HepG2 (cell line): Measurements from ENCODE around the gene ATP13A1. TPM values are rescaled to one million over a fixed set of nuclear protein-coding genes. Genes with fewer than 3 reads are reported as not detected.

ENCODE experiments used
- ARHGAP35 ChIP-seq: sonication (generic); formaldehyde crosslinking; IDR thresholded peaks from 2 replicates; pipeline ENCODE4 v1.9.0; 2022; ENCODE audit warnings: mild to moderate bottlenecking, inconsistent platforms, moderate library complexity, missing genetic modification reagents, borderline replicate concordance
- DMAP1 ChIP-seq: IDR thresholded peaks from 2 replicates; pipeline ENCODE4 v1.6.1; 2016
- ISL2 ChIP-seq: sonication (generic); formaldehyde crosslinking; IDR thresholded peaks from 2 replicates; pipeline ENCODE4 v1.5.0; 2020; ENCODE audit warnings: missing genetic modification reagents
- KLF13 ChIP-seq: sonication (generic); formaldehyde crosslinking; IDR thresholded peaks from 2 replicates; pipeline ENCODE4 v1.4.0; 2020; ENCODE audit warnings: mild to moderate bottlenecking, missing genetic modification reagents
- KMT2B ChIP-seq: IDR thresholded peaks from 2 replicates; pipeline ENCODE4 v1.6.1; 2016; ENCODE audit warnings: missing genetic modification reagents, missing compliant biosample characterization
- PHF20 ChIP-seq: sonication (generic); formaldehyde crosslinking; IDR thresholded peaks from 2 replicates; pipeline ENCODE4 v1.5.0; 2020; ENCODE audit warnings: mild to moderate bottlenecking, missing genetic modification reagents
- PRMT3 ChIP-seq: sonication (generic); formaldehyde crosslinking; IDR thresholded peaks from 2 replicates; pipeline ENCODE4 v1.8.1; 2022; ENCODE audit warnings: low read depth, mild to moderate bottlenecking, moderate library complexity, missing genetic modification reagents, borderline replicate concordance
- WIZ ChIP-seq: sonication (generic); formaldehyde crosslinking; IDR thresholded peaks from 2 replicates; pipeline ENCODE4 v1.5.1; 2020; ENCODE audit warnings: mild to moderate bottlenecking, missing genetic modification reagents
- ZFP90 ChIP-seq: sonication (generic); formaldehyde crosslinking; IDR thresholded peaks from 2 replicates; pipeline ENCODE4 v1.8.0; 2022; ENCODE audit warnings: missing genetic modification reagents, mild to moderate bottlenecking, inconsistent platforms, borderline replicate concordance
- ZKSCAN1 ChIP-seq: fragments of 150-350 bp; IDR thresholded peaks from 2 replicates; pipeline ENCODE4 v1.6.1; 2014; ENCODE audit warnings: low read length
- ZNF160 ChIP-seq: sonication (generic); formaldehyde crosslinking; IDR thresholded peaks from 2 replicates; pipeline ENCODE4 v1.8.0; 2022; ENCODE audit warnings: mild to moderate bottlenecking, inconsistent platforms, missing genetic modification reagents
- ZNF235 ChIP-seq: sonication (generic); formaldehyde crosslinking; IDR thresholded peaks from 2 replicates; pipeline ENCODE4 v1.8.1; 2023; ENCODE audit warnings: mild to moderate bottlenecking, missing genetic modification reagents, borderline replicate concordance
- ZNF335 ChIP-seq: sonication (generic); formaldehyde crosslinking; IDR thresholded peaks from 2 replicates; pipeline ENCODE4 v1.4.0; 2020; ENCODE audit warnings: missing genetic modification reagents
- ZNF337 ChIP-seq: sonication (generic); formaldehyde crosslinking; IDR thresholded peaks from 2 replicates; pipeline ENCODE4 v1.5.1; 2020; ENCODE audit warnings: missing genetic modification reagents, low read depth, mild to moderate bottlenecking, borderline replicate concordance
- ZNF781 ChIP-seq: sonication (generic); formaldehyde crosslinking; IDR thresholded peaks from 2 replicates; pipeline ENCODE4 v1.5.1; 2020; ENCODE audit warnings: borderline replicate concordance, mild to moderate bottlenecking, missing genetic modification reagents; ENCODE audit errors: not compliant biosample characterization
- ZNF792 ChIP-seq: IDR thresholded peaks from 2 replicates; pipeline ENCODE4 v1.6.1; 2016
- ZNF883 ChIP-seq: sonication (generic); formaldehyde crosslinking; IDR thresholded peaks from 2 replicates; pipeline ENCODE4 v1.5.1; 2020; ENCODE audit warnings: mild to moderate bottlenecking, missing genetic modification reagents; ENCODE audit errors: not compliant biosample characterization
- polyA plus RNA-seq, 8 experiments: library from polyadenylated mRNA; depleted of rRNA in 3 of 8; stranded (reverse) in 7 of 8; unstranded in 1 of 8; fragments of >200 nt; fragmentation: Illumina TruSeq in 4 of 8; extraction: Trizol in 4 of 8; gene quantifications; 2 replicates each; pipeline versions ENCODE4 v1.2.1 to v1.2.3, GENCODE V29; 2011 to 2016; ENCODE audit warnings: low read depth in 4 of 8, missing spikeins in 1 of 8, mixed read lengths in 1 of 8; ENCODE audit not compliant: insufficient read depth in 1 of 8
- total RNA-seq, 5 experiments: library from RNA; depleted of rRNA; stranded (reverse); fragments of >200 nt; fragmentation: Illumina TruSeq; extraction: Trizol; gene quantifications; 2 replicates each; pipeline ENCODE4 v1.2.3, GENCODE V29; 2016; ENCODE audit warnings: low read depth in 1 of 5
- TF ChIP-seq, protein P1 (sequence below): sonication (generic); formaldehyde crosslinking; IDR thresholded peaks from 2 replicates; pipeline ENCODE4 v1.8.1; 2023; ENCODE audit warnings: mild to moderate bottlenecking, missing genetic modification reagents, borderline replicate concordance
- TF ChIP-seq, protein P2 (sequence below): sonication (generic); formaldehyde crosslinking; IDR thresholded peaks from 2 replicates; pipeline ENCODE4 v1.5.0; 2020; ENCODE audit warnings: missing genetic modification reagents
- TF ChIP-seq, protein P3 (sequence below): sonication (generic); formaldehyde crosslinking; IDR thresholded peaks from 2 replicates; pipeline ENCODE4 v1.5.0; 2020; ENCODE audit warnings: missing genetic modification reagents
- TF ChIP-seq, protein P4 (sequence below): sonication (generic); formaldehyde crosslinking; IDR thresholded peaks from 2 replicates; pipeline ENCODE4 v1.4.0; 2020; ENCODE audit warnings: missing genetic modification reagents
- TF ChIP-seq, protein P5 (sequence below): sonication (generic); formaldehyde crosslinking; conservative IDR thresholded peaks from 2 replicates; pipeline ENCODE4 v1.4.0; 2020; ENCODE audit warnings: missing genetic modification reagents
- TF ChIP-seq, protein P6 (sequence below): sonication (generic); formaldehyde crosslinking; IDR thresholded peaks from 2 replicates; pipeline ENCODE4 v1.4.0; 2020; ENCODE audit warnings: mild to moderate bottlenecking, missing genetic modification reagents
- TF ChIP-seq, protein P7 (sequence below): sonication (generic); formaldehyde crosslinking; IDR thresholded peaks from 2 replicates; pipeline ENCODE4 v1.8.1; 2023; ENCODE audit warnings: missing genetic modification reagents, mild to moderate bottlenecking, borderline replicate concordance

Gene ATP13A1
- total and polyA plus RNA-seq, 2 of the 13 experiments (the other 11 are each of a cell fraction or from before 2014, with no cell fraction given): 23.2 to 41.7 TPM

DNA sequence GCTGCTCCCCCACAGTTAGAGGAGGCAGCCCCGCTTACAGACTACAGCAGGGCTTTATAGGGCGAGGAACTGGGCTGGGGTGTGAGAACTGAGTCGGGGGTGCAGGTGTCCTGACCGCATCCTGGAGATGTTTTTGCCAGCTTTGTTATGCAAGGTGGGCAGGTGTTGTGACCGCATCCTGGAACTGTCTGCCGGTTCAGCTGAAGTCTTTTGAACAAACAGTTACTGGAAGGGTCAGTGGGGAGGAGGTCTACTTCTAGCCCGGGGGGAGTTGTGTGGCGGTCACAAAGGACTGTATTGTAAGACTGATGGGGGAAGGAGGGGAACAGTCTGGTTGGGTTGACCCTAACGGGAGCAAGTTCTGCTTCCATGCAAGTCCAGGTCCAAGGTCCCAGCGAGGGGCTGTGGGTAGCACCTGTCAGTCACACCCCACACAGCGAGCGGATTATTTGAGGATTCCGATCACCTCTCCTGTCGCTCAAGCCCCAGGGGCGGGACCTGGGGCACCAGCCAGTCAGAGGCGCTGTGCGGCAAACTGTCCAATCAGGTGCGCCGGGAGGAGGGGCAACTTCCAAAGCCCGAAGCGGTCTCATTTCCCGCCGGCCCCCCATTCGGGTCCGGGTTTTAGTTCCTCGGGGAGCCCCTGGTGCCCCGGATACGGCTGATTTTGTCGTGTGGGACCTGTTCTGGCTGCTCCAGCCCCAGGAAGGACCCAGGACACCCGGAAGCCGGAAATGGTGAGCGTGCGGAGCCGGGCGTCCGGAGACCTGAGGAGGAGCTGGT is 4.9 kb upstream of the ATP13A1 start, which contains the start of gene ZNF101 (continued):
- TF ChIP-seq ISL2 (CRISPR knock-in tag) (peak; percentile 62; the same call in 1 of the 2 replicates), ZFP90 (CRISPR knock-in tag) (peak; percentile 76), PRMT3 (CRISPR knock-in tag) (no peak), ZNF337 (CRISPR knock-in tag) (no peak), WIZ (CRISPR knock-in tag) (no peak), ZKSCAN1 (no peak), DMAP1 (peak; percentile 70), ZNF781 (no peak), ZNF335 (CRISPR knock-in tag) (no peak), ZNF235 (CRISPR knock-in tag) (peak; percentile 87; the same call in 1 of the 2 replicates), ZNF883 (CRISPR knock-in tag) (no peak), ARHGAP35 (CRISPR knock-in tag) (no peak; the same call in 1 of the 2 replicates), PHF20 (CRISPR knock-in tag) (peak; percentile 32), ZNF792 (no peak; the same call in 1 of the 2 replicates), ZNF160 (CRISPR knock-in tag) (no peak; the same call in 1 of the 2 replicates), KLF13 (CRISPR knock-in tag) (no peak), KMT2B (CRISPR knock-in tag) (no peak)
- TF ChIP-seq, protein P1, sequence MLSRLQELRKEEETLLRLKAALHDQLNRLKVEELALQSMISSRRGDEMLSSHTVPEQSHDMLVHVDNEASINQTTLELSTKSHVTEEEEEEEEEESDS (CRISPR knock-in tag): no peak
- TF ChIP-seq, protein P2, sequence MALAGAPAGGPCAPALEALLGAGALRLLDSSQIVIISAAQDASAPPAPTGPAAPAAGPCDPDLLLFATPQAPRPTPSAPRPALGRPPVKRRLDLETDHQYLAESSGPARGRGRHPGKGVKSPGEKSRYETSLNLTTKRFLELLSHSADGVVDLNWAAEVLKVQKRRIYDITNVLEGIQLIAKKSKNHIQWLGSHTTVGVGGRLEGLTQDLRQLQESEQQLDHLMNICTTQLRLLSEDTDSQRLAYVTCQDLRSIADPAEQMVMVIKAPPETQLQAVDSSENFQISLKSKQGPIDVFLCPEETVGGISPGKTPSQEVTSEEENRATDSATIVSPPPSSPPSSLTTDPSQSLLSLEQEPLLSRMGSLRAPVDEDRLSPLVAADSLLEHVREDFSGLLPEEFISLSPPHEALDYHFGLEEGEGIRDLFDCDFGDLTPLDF (CRISPR knock-in tag): peak; percentile 79
- TF ChIP-seq, protein P3, sequence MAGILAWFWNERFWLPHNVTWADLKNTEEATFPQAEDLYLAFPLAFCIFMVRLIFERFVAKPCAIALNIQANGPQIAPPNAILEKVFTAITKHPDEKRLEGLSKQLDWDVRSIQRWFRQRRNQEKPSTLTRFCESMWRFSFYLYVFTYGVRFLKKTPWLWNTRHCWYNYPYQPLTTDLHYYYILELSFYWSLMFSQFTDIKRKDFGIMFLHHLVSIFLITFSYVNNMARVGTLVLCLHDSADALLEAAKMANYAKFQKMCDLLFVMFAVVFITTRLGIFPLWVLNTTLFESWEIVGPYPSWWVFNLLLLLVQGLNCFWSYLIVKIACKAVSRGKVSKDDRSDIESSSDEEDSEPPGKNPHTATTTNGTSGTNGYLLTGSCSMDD (CRISPR knock-in tag): no peak
- TF ChIP-seq, protein P4, sequence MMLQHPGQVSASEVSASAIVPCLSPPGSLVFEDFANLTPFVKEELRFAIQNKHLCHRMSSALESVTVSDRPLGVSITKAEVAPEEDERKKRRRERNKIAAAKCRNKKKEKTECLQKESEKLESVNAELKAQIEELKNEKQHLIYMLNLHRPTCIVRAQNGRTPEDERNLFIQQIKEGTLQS (CRISPR knock-in tag): no peak
- TF ChIP-seq, protein P5, sequence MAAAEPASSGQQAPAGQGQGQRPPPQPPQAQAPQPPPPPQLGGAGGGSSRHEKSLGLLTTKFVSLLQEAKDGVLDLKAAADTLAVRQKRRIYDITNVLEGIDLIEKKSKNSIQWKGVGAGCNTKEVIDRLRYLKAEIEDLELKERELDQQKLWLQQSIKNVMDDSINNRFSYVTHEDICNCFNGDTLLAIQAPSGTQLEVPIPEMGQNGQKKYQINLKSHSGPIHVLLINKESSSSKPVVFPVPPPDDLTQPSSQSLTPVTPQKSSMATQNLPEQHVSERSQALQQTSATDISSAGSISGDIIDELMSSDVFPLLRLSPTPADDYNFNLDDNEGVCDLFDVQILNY (CRISPR knock-in tag): peak; percentile 93
- TF ChIP-seq, protein P6, sequence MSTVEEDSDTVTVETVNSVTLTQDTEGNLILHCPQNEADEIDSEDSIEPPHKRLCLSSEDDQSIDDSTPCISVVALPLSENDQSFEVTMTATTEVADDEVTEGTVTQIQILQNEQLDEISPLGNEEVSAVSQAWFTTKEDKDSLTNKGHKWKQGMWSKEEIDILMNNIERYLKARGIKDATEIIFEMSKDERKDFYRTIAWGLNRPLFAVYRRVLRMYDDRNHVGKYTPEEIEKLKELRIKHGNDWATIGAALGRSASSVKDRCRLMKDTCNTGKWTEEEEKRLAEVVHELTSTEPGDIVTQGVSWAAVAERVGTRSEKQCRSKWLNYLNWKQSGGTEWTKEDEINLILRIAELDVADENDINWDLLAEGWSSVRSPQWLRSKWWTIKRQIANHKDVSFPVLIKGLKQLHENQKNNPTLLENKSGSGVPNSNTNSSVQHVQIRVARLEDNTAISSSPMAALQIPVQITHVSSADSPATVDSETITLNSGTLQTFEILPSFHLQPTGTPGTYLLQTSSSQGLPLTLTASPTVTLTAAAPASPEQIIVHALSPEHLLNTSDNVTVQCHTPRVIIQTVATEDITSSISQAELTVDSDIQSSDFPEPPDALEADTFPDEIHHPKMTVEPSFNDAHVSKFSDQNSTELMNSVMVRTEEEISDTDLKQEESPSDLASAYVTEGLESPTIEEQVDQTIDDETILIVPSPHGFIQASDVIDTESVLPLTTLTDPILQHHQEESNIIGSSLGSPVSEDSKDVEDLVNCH (CRISPR knock-in tag): no peak
- TF ChIP-seq, protein P7, sequence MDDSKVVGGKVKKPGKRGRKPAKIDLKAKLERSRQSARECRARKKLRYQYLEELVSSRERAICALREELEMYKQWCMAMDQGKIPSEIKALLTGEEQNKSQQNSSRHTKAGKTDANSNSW (CRISPR knock-in tag): no peak
